GM19035 (cell line): ENCODE results near the gene LRRC9.
A peak's percentile ranks its signal among the peaks of the same experiment; 100 is the strongest.
"Not testable (repeated sequence)": the region's sequence is repeated elsewhere in the genome, so short reads cannot be mapped to it uniquely, and the experiment has no call there.

Experiments used
- ATAC-seq: cut with Tn5 transposase; IDR thresholded peaks from one replicate; pipeline ENCODE4 v1.9.1; 2021; ENCODE audit not compliant: unreplicated experiment

LRRC9 gene

GRCh38 chr14:60058087-60058486, 138.1 kb downstream of the LRRC9 start:
- ATAC-seq = no peak

- ATAC-seq = no peak
These were observed 141.4 kb downstream of the LRRC9 start for GRCh38 chr14:60061371-60061770.

GRCh38 chr14:60064491-60065072, 144.6 kb downstream of the LRRC9 start:
- peak; percentile 75 for ATAC-seq

- no peak for ATAC-seq
These were observed 147.9 kb downstream of the LRRC9 start for GRCh38 chr14:60067882-60068281.

GRCh38 chr14:60079723-60080122, 159.8 kb downstream of the LRRC9 start:
- no peak for ATAC-seq

DNA sequence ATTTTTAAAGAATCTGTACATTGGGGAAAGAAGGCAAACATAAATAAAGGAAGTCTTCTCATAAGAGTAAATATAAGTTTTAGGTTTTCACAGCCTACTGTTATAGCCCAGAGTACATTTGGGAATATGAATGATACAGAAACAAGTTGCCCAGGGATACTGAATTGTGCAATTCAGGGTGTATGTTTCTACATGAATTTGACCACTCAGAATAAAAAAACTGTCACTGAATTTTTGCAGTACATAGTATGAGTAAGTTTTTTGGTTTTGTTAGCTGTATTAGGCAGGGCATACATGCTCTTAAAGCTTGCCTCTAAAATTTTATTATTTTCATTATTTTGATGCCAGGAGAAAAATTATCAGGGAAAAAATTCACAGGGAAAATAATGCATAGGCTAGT, 165.1 kb downstream of the LRRC9 start:
- no peak for ATAC-seq

GRCh38 chr14:60085693-60086092, 165.7 kb downstream of the LRRC9 start:
- ATAC-seq = no peak

- no peak for ATAC-seq
These were observed 167.7 kb downstream of the LRRC9 start for GRCh38 chr14:60087668-60088067.

GRCh38 chr14:60089221-60089620, 169.3 kb downstream of the LRRC9 start:
- no peak for ATAC-seq

- no peak for ATAC-seq
These were observed 171.0 kb downstream of the LRRC9 start for GRCh38 chr14:60090864-60091519.

DNA sequence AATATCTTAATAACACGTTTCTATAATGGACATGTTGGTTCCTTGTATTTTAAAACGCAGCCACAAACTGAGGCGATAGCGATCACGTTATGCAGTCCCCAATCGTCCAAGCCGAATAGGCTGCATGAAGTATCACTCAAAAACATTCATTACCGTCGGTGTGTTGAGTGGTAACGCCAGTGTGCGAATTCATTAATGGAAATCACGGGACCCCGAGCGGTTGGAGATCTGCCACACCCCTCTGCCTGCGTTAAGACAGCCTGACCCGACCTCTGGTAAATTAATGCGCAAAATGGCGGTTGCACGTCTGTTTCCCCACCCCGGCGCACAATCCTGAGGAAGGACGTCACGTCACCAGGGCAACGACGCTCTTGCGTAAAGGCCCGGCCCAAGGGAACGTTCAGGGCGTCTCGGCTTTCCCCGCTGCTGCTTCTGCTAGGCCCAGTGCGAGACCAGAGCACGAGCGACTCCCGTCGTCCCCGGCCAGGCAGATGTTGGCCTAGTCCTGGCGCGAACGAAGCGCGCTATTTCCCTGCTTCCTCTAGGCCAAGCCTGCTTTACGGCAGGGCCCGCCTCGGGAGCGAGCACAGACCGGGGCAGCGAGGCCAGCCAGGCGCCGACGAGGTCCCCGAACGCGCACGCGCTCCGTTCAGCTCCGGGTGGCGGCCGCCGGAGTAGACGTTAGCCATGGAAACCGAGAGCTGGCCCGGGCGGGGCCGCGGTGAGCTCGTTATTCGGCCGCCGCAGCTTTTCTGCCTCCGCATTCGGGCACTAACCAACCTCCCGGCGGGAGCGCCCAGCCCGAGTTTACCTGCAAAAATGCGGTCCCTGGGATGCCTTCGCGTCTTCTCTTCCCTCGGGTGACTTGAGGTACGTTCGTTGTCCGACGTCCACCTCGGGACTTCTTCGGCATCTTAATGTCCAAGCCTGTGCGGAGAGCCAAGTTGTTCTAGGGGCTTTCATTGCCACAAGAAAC, 171.9 kb downstream of the LRRC9 start, which contains the start of gene PCNX4:
Gene PCNX4 (plus strand): TSS at position 374 of the 976 bp plus-strand sequence. CDS start 15,716 bp downstream, outside the sequence.
- ATAC-seq = peak; percentile 94

DNA sequence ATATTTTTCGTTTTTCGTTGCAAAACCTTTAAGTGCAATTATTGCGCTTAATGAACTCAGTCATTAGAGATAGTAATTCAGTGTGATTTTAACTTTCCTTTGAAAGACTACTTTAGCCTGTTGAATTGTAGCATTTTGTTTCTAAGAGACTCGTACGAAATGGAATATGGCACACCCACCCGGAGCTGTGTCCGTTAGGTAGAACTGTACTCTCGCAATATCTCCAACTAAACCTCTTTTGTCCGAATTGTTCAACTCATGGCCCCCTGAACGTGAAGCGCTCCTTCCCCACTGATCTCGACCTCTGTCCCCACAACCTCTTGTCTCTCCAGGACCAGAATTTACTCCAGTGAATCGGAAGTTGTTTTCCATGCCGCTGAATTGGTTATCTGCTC, 172.6 kb downstream of the LRRC9 start:
- no peak for ATAC-seq

DNA sequence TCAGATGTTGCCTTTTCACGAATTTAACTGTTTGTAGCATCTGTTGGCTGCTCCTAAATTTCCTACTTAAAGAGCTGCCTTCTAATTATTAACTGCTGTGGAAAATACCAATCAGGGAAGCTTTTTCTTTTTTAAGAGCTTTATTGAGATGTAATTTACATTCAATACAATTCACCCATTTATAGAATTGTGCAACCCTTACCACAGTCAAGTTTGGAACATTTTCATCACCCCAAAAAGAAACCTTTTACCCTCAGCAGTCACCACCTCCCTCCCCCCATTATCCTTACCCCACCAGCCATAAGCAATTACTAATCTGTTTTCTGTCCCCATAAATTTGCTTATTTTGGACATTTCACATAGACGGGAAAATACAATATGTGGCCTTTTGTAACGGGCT, 173.1 kb downstream of the LRRC9 start:
- no peak for ATAC-seq

GRCh38 chr14:60093606-60094005, 173.7 kb downstream of the LRRC9 start:
- ATAC-seq = no peak

DNA sequence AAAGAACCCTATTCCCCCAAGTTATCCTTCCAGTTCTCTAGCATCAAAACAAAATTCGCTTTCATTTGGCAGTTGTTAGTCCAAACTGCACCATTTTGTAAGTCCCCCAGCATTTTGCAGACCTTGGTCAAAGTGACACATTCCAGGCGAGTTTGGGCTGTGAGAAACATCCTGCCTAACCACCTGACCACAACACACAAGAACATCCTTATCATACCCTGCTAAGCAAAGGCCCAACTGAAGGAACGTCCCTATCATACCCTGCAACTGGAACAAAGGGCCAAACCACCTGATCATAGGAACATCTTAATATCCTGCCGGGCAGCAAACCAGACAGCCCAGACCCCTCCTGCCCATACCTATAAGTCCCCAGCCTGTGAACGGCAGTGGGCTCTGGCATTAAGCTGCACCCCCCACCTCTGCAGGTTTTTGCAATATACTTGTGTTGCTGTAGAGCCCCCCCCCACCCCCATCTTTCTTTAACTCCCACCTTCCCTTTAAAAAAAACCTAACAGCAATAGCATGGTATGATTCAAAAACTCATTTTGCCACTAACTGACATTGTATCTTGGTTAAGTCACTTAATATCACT, 174.5 kb downstream of the LRRC9 start:
- ATAC-seq = no peak

GRCh38 chr14:60095231-60095630, 175.3 kb downstream of the LRRC9 start:
- no peak for ATAC-seq

- no peak for ATAC-seq
These were observed 176.0 kb downstream of the LRRC9 start for GRCh38 chr14:60095781-60096450.

DNA sequence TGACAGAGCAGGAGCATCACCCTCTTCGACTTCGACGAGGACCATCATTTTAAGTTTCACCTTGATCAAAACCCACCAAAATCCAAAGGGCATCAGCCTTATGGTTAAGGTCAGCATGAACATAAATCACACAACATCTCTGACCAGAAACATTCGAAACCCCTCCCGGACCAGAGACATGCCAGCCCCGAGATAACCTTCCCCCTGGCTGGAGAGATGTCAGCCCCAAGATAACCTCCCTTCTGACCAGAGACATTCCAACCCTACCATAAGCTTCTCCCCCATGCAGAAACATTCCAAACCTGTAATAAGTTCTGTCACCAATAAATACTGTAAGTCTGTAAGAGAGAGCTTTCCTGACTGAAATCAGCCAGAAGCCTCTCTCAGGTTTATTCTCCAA, 178.0 kb downstream of the LRRC9 start:
- no peak for ATAC-seq

GRCh38 chr14:60099855-60100254, 179.9 kb downstream of the LRRC9 start:
- ATAC-seq = not testable (repeated sequence)

DNA sequence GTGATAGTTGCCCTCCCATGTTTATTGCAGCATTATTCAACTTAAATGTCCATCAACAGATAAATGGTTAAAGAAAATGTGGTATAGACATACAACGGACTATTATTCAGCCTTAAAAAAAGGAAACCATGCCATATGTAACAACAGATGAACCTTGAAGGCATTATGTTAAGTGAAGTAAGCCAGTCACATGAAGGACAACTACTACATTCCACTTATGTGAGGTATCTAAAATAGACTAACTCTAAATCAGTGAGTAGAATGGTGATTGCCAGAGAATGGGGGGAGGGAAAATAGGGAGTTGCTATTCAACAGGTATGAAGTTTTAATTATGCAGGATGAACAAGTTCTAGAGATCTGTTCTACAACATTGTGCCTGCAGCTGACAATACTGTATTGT, 181.8 kb downstream of the LRRC9 start:
- ATAC-seq = no peak

DNA sequence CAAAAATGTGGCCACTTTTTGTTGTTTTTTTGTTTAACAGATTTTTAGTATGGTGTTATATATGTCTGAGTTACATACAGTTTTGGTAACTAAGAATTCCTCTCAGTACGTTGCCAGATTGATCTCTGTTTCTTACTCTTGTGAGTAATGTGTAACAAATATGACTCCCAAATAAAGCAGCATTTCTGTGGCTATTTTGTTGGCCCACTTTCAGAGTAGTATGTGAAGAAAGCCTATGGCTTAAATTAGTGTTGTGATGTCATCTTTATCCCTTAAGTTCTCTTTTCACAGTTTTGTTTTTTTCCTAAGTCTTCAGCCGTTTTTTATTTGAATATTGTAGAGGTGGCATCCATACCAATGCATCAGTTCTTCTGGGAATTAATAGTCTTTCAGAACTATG, 182.4 kb downstream of the LRRC9 start:
- ATAC-seq = no peak
